NCI-H187 (cell line): Measurements from ENCODE around the gene PIMREG.

ENCODE experiments used
- DNase-seq, 2 experiments: peaks; one replicate each; lab custom pipeline; 2025; lab: John Stamatoyannopoulos, UW

The PIMREG gene

DNA sequence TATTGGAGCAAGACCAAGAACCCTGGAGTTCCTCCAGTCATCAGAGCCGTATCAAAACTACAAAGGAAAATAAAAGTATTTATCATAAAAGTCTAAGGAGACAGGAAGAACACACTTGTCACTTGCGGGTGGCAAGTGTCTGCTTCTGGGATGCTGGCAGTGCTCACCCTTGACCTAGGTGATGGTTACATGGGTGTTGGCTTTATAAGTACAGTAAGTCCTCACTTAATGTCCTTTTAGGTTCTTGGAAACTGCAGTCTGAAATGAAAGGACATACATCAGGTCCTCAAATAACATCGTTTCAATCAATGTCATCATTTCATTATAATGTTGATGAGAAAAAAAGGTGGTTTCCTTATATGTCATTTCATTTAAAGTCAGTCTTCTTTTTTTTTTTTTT, 6.3 kb upstream of the PIMREG start:
- no peak for DNase-seq

DNA sequence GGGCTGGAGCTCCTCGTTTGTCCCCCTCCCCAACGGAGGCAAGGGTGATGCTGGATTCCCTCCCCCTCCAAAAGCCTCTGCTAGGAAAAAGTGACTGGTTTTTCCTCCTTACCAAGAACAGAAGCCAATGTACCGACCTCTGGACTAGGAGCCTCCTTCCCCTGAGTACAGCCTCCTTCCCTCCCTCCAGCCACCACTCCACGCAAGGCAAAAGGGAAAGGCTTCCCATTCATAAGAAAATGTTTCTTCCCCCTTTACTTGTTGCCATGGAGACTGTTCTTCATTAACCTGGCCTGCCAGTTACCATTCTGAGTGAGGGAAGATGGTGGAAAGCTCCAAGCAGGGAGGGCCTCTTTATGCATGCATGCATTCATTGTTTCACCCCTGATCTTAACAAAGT, 4.3 kb upstream of the PIMREG start:
- DNase-seq: no peak

DNA sequence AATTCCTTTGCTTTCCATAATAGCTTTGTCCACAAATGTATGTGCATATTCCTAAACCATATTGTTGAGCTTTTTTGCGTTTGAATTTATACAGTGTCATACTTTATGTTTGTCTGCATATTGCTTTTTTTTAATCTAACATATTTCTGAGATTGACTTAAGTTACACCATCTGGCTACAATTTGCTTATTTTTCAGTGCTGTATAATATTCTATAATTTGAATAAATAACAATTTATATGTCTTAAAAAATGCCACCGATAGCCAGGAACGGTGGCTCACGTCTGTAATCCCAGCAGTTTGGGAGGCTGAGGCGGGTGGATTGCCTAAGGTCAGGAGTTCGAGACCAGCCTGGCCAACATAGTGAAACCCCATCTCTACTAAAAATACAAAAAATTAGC, 1.5 kb upstream of the PIMREG start:
- no peak for DNase-seq

DNA sequence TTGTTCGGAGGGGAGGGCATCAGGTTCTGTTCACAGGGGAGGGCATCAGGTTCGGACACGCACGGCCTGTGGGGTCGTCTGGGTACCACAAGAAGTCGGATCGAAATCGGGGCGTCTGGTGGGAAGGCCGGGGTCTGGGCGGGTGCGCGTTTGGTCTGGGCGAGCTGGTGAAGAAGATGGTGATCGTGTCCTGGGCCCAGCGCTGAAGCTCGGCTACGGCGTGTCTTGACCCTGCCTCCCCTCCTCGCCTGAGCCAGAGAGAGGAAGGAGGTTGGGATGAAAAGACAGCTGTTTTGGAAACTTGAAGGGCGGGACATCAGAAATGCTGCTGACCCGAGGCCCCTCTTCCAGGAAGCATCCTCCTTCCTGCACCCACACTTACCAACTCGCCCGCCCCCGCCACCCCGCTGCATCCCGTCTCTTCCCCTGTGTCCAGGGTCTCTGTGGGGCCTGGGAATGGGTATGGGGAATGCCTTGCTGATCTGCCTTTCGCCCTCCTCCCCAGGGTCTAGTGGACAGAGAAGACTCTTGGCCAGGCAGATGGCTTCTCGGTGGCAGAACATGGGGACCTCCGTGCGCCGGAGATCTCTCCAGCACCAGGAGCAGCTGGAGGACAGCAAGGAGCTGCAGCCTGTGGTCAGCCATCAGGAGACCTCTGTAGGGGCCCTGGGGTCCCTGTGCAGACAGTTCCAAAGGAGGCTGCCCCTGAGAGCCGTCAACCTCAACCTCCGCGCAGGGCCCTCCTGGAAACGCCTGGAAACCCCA, 498 bp downstream of the PIMREG start:
- DNase-seq: no peak

DNA sequence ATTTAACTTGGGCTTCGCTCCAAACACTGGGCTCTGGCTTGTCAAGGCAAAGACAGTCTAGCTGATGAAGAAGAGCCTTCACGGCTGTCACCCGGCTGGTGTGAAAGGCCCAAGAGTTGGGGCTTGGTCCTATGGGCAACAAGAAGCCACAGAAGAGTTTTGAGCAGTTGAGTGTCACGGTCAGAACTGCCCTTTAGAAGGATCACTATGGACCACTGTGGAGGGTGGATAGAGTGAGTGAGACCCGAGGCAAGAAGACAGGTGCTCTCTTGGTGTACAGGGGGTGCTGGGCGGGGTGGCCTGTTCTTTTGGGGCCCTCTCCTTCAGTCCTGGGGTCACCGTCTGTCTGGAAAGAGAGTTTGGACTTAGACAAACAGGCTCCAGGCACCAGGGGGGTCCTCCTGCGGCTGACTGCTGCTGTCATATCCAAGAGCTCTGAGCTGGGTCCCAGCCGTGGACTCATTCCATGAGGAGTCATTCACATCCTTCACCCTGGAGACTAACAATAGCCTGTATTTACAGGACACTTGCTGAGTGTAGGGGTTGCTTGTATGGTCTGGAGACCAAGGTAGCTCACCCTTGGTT, 2.4 kb downstream of the PIMREG start:
- DNase-seq: no peak

DNA sequence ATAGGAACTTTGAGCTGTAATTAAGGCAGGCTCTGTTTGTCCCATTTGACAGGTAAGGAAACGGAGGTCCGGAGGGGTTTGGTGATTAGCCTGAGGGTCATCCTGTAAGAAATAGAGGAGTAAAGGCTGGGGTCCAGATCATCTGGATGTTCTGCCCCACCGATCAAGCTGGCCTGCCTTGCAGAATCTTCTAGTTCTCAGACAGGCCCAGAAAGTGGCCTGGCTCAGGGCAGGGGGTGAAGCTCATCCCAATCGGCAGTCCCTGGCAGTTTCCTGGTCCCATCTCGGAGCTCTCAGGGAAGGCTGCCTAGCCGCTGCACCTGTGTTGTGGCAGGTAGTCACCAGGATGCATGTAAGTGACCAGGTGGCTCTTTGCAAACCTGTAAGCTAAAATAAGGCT, 4.2 kb downstream of the PIMREG start:
- no peak for DNase-seq

DNA sequence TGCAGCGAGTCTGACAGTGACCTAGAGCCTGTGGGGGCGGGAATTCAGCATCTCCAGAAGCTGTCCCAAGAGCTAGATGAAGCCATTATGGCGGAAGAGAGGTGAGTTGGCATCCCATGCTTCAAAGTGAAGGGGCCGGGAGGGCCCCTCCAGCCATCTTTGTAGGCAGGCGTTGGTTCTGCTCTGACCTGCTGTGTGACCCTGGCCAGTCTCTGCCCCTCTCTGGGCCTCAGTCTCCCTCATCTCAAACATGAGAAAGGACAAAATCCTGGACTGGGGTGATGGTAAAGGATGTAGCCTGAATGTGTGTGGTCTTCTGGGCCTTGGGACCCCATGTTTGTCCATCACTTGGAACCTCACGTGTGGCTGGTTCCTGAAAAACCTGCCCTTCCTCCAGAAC, 5.1 kb downstream of the PIMREG start:
- no peak for DNase-seq

DNA sequence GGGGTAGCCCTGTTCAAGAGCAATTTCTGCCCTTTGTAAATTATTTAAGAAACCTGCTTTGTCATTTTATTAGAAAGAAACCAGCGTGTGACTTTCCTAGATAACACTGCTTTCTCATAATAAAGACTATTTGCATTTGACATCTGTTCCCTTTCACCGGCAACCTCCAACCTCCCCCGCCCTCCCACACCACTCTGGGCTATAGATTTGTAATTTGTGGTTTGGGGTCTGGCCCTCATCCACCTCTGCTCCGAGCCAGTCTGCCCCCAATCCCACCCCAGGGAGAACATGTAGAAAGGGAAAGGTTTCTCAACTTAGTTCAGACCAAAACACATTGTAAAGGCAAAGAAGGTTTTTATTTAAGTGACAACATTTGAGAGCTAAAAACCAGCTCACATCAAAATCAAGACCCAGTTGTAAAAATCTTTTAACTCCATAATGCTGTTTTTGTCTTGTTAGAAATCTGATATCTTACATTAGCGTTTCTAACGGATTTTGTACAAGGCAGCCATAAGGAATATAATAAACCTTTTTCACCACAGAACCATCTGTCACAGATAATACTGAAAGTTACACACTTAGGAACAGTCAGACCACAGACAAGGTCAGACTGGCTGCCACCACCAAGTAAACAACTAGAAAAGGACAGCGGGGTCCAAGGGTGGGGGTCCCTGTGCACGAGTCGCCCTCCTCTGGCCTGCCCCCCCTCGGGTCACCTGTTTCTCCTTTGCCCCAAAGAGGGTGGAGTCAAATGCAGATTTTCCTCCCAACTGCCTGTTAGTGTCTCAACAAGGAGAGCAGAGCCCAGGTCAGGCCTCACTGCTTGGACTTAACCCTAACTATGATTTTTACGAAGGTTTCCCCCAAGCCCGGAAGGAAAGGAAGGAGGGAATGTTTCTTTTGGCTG, 6.9 kb downstream of the PIMREG start:
- no peak for DNase-seq

DNA sequence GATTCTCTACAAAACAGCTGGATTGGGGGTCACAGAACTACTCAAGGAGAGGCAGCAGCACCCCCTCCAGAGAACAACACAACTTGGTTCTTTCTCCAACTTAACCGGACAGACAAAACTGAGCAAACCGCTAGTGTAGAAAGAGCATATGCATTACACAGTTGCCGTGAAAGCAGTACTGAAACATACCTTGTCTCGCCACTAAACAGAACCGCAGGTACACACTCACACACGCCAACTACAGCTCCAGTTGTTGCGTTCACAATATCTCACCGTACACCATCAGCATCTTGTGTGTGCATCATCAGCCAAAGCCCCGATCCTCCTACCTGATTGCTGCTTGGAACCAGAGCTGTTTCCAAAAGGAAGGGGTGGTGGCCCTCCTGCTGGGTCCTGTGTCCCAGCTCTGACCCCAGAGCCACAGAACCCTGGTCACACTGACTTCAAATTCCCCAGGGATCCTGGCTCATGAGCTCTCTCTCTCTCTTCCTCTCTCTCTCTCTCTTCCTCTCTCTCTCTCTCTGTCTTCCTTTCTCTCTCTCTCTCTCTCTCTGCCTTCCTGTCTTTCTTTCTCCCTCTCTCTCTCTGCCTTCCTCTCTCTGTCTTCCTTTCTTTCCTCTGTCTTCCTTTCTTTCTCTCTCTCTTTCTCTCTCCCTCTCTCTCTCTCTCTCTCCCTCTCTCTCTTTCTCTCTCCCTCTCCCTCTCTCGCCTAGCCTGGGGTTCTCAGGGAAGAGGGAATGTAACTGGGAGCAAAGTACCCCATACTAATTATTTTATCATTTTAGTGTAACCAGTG, 8.4 kb downstream of the PIMREG start:
- no peak for DNase-seq

DNA sequence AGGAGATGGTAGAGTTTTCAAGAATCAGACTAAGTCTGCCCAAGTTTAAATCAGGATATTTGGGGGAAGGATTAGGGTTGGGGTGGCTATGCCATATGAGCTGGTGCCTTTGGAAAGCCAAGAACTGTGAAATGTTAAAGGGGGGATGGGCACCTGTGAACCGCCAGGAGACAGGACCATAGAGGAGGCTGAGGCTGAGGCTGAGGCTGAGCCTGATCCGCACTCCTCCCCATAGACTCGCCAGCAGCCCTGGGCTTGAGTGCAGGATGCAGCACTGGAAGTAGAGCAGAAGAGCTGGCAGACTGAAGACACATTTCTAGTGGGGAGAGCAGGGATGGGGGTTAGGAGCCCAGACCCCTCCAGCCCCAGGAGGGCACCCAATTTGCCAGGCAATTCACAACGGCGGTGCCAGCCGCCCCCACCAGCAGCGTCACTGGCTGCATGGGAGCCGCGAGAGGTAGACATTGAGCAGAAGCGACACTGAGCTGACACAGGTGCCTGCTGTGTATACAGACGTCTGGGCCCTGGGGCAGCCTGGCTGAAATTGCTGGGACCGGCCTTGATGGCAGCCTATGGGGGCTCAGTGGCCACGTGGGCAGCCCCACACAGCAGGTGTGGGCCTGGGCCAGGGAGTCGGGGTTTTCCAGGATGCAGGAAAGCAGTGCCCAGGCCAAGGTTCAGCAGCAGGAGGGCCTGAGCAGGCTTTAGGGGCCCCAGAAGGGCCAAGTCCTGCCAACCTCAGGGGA, 9.2 kb downstream of the PIMREG start:
- no peak for DNase-seq

DNA sequence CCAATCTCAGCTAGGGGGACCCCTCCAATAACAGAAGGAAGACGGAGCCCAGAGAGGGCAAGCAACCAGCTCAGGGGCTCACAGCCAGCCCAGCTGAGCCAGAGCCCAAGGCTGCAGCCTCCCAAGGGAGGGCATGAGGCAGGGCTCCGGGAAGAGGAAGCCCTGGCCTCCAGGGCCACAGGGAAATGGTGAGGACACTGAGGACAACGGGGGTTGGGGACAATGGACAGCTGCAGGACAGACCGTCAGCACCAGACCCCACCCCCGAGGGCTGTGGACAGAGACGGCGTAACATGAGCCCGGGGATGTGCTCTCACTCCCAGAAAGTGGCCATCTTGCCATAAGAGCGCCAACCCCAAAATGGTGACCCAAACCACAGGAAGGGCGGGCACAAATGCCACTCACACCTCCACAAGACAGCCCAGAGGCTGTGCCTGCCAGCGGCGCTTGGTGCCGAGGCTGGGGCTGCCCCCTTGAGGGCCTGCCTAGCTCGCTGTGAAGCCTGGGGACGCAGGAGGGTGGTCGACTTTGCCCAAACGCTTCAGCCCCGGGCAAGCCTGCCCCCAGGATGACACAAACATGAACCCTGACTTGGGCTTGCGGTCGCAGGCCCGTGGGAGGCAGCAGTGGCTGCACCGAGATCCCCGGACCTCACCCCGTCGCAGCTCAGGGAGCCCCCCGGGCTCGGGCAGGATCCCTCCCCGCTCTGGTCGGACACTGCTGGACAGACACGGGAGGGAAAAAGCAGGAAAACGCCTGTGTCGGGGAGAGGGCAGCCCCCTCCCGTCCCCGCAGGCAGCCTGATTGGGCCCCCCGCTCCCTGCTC, 10.5 kb downstream of the PIMREG start:
- DNase-seq: no peak

DNA sequence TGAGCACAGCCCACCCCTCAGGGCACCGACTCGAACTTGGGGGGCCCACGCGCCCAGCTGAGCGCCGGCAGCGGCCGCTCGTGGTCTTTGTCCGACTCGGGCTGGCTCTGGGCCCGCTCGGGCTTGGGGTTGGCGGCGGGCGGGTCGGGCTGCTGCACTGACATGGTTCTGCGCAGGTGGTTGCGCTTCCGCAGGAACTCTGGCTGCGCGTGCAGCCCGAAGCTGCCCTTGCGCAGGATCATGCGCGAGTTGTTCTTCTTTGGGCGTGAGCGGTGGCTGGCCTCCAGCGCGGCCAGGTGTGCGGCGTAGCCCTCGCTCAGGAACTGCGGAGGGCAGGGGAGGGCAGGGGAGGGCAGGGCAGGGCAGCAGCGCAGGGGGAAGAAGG, 11.1 kb downstream of the PIMREG start:
- no peak for DNase-seq

DNA sequence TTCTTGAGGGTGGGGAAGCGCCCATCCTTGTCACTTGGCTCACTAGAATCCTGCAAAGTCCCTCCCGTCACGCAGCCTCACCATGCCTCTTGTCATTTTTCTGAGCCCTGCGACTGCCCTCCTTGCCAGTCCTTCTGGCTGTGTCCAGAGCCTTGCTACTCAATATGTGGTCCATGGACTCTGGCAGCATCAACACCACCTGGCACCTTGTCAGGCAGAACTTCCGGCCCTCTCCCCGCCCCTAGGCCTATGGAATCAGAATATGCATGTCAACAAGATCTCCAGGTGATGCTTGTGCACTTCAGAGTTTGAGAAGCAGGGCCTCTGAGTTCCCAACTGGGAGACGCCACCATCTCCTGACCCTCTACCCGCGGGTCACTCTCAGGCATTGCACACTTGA, 12.1 kb downstream of the PIMREG start:
- DNase-seq: no peak

DNA sequence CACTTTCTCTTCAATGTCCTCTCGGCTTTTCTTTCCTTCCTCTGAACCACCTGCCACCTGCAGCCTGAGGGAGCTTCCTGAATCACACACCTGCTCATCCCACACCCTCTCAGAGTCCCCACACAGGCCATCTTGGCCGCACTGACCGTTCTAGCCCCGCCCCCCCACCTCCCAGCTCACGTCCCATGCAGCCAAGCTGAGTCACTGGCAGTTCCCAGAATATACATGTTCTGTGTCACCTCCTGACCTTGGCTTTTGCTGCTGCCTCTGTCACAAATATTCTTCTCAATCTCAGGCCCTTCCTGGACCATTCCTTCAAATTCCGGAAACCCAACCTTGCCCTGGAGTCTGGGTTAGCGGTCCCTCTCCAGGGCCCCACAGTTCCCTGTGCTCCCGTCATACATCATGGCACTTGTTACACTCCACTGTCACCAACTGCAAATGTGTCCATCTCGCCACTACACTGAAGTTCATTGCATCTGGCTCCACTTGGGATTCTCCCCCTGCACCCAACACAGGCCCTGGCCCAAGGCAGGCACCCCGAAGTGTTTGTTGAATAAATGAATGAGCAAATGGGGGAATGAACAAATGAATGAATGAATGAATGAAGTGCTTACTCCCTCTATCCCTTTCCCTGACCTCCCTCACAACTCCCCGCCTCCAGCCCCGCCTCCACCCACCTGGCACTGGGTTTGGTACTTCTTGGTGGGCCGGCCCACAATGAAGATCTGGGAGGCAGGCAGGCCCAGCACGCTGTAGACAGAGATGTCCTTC, 12.8 kb downstream of the PIMREG start:
- DNase-seq: no peak

DNA sequence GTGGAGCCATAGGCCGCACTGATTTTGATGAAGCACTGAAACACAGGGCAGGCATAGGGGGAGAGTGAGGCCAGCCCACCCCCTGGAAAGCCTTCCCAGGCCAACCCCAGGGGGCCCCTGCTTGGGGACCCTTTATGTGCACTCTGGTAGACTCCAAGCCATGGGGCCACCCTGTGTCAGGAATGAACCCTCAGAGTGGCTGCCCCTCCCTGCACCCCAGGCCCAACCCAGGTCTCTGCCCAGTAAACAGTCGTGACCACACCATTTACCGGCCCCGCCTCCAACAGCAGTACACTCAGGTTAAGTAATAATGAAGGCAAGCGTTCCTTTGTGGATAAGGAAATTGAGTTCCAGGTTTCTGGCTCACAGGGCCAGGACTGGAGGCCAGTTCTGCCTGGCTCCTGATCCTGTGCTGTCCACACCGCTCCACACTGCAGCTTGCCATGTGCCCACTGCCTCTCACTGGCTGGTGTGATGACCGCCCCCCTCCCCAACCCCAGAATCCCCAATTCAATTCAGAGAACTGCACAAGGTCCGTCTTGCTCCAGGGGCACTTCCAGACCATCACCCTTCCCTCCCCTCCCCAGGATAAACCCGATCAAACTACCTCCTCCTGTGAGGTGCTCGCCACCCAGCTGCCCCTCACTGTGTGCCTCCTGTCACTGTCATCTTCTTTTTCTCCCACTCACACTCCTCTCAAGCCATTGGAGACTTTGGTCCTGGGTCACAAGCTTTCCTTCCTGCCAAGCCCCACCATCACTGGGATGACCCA, 13.6 kb downstream of the PIMREG start:
- DNase-seq: no peak

DNA sequence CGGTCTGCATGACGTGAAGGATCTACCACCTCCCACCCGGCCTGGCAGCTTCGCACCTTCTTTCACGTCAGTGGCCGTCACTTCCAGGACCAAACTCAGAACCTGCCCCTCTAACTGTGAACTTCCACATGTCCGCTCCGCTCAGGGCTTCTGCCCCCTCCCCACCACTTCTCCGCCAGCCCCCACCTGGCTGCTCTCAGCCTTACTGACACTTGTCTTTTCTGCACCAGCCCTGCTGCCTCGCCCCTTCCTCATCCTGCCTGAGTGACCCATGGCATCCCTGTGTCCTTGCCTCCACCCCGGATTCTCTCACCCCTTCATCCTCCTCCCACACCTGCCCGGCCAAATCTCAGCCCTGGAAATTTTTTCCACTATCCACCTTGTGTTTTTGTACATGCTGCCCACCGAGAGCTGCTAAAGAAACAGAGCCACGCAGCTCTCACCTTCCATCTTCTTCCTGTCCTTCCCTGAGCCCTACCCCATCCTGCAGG, 14.2 kb downstream of the PIMREG start:
- no peak for DNase-seq

DNA sequence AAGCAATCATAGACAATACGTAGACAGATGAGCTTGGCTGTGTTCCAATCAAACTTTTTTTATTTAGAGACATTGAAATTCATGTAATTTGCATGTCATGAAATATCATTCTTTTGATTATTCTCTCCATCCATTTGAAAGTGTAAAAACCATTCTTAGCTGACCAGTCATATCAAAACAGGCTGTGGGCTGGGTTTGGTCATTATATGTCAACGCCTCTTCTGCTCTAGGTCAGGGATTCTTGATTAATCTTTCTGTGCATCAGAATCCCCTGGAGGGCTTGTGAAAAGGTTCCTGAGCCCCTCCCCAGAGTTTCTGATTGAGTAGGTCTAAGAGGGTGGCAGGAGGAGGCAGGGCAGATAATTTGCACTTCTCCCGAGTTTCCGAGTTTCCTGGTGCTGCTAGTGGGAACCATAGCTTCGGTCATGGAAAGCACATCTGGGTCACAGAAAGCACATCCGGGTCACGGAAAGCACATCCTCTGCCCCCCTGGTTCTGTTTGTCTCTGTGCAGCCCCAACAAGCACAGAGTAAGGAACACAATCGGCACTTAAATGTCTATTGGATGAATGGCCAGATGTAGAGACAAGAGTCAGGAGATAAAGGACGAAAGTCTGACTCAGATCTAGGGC, 16.4 kb downstream of the PIMREG start:
- DNase-seq: no peak

DNA sequence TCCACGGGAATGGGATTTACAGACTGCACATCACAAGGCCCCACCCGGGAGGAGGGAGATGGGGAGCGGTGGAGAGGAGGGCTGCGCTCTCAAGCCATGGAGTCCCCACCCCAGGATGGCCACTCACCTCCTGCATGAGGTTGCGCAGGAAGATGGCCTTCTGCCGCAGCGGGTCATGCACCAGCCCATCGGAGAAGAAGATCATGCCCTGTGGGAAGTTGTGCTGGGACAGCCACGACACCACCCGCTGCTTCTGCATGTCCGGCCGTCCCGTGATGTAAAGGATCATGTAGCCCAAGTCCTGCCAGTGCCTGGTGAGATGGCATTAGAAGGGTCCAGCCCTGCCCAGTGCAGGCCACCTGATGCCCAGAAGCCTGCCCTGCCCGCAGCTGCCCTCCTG, 17.0 kb downstream of the PIMREG start:
- DNase-seq: no peak
